Stimulated activated CD4-positive, alpha-beta T cell treated with anti-CD3 and anti-CD28 coated beads, Interleukin-1b, Interleukin-23, amount 100 ng/mL, for 24 hours (primary cell): ENCODE data around the gene CCND2.

Source experiments
- DNase-seq, 4 experiments: peaks; one replicate each; pipeline ENCODE4 v3.0.0-alpha.2; 2020; ENCODE audit warnings: low read depth in 4 of 4, low spot score in 1 of 4

Gene CCND2

GRCh38 chr12:4276524-4277204 is 3.1 kb downstream of the CCND2 start:
- peak; percentile 70 to 83 (median 78) for DNase-seq

GRCh38 chr12:4277205-4277543 is 3.6 kb downstream of the CCND2 start:
- DNase-seq: no peak

- DNase-seq: no peak
These were observed 4.3 kb downstream of the CCND2 start for GRCh38 chr12:4277857-4278256.

GRCh38 chr12:4278329-4279197 is 5.0 kb downstream of the CCND2 start:
- no peak for DNase-seq

GRCh38 chr12:4279198-4279690 is 5.7 kb downstream of the CCND2 start:
- no peak for DNase-seq

- DNase-seq: no peak
These were observed 7.0 kb downstream of the CCND2 start for GRCh38 chr12:4280351-4281163.

- no peak for DNase-seq
These were observed 7.7 kb downstream of the CCND2 start for GRCh38 chr12:4281173-4281654.

GRCh38 chr12:4282103-4282891 is 8.7 kb downstream of the CCND2 start:
- DNase-seq: no peak

GRCh38 chr12:4282892-4283511 is 9.4 kb downstream of the CCND2 start:
- no peak for DNase-seq

- DNase-seq: no peak
These were observed 10.1 kb downstream of the CCND2 start for GRCh38 chr12:4283512-4284255.

GRCh38 chr12:4284306-4284705 is 10.7 kb downstream of the CCND2 start:
- no peak for DNase-seq

- no peak for DNase-seq
These were observed 11.5 kb downstream of the CCND2 start for GRCh38 chr12:4285070-4285469.

GRCh38 chr12:4286228-4286627 is 12.7 kb downstream of the CCND2 start:
- no peak for DNase-seq

GRCh38 chr12:4286771-4287317 is 13.3 kb downstream of the CCND2 start:
- no peak for DNase-seq

- no peak for DNase-seq
These were observed 14.0 kb downstream of the CCND2 start for GRCh38 chr12:4287325-4288211.

- no peak for DNase-seq
These were observed 15.0 kb downstream of the CCND2 start for GRCh38 chr12:4288296-4289131.

GRCh38 chr12:4289231-4289878 is 15.8 kb downstream of the CCND2 start:
- DNase-seq: no peak
